ENCODE data around the gene SEZ6L.

The SEZ6L gene

DNA sequence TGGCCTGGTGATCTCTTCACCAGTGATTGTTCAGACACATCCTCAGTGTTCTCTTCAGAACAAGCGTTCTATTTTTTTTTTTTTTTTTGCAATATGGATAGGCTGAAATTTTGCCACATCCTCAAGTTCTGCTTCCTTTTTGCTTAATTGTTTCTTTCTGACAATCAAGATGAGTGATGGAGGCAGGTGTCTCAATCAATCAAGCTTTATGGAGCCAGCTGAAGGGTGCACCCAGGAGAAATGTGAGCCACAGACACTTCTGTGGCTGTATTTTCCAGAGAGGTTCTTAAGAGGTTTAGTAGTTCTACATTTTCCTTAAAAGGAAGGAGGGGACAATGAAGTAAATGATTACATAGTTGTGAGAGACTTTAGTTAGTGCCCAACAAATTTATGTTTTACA is 215.9 kb downstream of the SEZ6L start:
- H3K4me3 ChIP-seq (ENCODE audit: low read length), result no peak overlapping the region
- TF ChIP-seq, protein P1, sequence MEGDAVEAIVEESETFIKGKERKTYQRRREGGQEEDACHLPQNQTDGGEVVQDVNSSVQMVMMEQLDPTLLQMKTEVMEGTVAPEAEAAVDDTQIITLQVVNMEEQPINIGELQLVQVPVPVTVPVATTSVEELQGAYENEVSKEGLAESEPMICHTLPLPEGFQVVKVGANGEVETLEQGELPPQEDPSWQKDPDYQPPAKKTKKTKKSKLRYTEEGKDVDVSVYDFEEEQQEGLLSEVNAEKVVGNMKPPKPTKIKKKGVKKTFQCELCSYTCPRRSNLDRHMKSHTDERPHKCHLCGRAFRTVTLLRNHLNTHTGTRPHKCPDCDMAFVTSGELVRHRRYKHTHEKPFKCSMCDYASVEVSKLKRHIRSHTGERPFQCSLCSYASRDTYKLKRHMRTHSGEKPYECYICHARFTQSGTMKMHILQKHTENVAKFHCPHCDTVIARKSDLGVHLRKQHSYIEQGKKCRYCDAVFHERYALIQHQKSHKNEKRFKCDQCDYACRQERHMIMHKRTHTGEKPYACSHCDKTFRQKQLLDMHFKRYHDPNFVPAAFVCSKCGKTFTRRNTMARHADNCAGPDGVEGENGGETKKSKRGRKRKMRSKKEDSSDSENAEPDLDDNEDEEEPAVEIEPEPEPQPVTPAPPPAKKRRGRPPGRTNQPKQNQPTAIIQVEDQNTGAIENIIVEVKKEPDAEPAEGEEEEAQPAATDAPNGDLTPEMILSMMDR (conservative IDR thresholded peaks at IDR 0.05; ENCODE audit: low read length), result no peak
- no peak for DNase-seq (ENCODE audit: low read depth)

DNA sequence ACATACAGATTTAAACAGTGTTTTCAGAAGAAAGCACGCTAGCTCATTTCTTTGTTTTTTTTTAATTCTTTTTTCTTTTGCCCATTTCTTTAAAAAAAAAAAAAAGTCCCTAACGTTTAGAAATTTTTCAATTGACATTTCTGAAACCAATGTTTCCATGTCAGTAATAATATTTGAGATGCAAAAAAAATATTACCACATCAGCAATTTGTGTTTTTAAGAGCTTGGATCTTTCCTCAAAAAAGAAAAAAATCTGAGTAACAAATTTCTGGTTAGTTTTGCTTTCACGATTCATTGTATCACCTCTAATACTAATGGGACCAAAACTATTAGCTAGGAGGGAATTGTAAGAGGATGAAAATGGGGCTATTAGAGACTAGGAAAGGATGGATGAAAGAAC is 219.9 kb downstream of the SEZ6L start:
- no peak for DNase-seq (ENCODE audit: low read depth)
- TF ChIP-seq, protein P1 (conservative IDR thresholded peaks at IDR 0.05; ENCODE audit: low read length), result no peak
- H3K4me3 ChIP-seq (ENCODE audit: low read length), result no peak overlapping the region

GRCh38 chr22:26391091-26391490 is 221.8 kb downstream of the SEZ6L start:
- DNase-seq (ENCODE audit: low read depth), result no peak
- no peak overlapping the region for H3K4me3 ChIP-seq (ENCODE audit: low read length)
- TF ChIP-seq, protein P1 (conservative IDR thresholded peaks at IDR 0.05; ENCODE audit: low read length), result no peak

DNA sequence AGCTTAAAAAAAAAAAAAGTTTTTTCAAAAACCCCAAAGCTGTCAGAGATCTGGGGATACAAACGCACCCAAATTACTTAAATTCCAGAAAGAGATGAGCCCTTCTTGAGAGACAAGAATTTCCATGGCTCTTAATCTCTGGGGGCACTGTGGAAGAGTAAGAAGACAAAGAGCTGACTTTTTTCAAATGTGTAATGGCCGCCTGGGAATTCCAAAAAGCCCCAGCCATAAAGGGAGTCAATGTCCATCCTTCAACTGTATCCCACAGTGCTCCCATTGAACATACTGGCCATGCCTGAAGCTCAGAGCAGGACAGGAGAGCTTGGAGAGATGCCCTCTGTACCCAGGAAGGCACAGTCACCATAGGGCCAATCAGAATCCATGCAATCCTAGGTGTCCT is 222.4 kb downstream of the SEZ6L start:
- no peak overlapping the region for H3K4me3 ChIP-seq (ENCODE audit: low read length)
- TF ChIP-seq, protein P1 (conservative IDR thresholded peaks at IDR 0.05; ENCODE audit: low read length), result no peak
- DNase-seq (ENCODE audit: low read depth), result no peak

DNA sequence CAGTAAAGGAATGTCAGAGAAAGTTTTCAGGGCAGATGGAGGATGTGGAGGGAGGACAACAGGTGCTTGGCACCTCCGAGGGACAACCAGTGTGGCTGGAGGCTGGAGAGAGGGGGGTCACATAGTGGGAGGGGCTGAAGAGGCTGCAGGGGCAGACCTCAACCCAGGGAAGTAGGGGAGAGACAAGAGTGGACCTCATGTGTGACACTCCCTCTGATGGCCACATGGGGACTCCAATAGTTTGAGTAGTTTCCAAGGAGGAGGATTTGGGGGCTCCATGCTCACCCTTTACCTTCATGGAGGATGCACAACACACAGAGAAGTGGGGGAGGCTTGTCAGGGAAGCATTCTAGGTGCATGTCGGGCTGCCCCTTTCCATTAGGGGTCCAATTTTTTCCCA is 224.7 kb downstream of the SEZ6L start:
- H3K4me3 ChIP-seq (ENCODE audit: low read length), result no peak overlapping the region
- TF ChIP-seq, protein P1 (conservative IDR thresholded peaks at IDR 0.05; ENCODE audit: low read length), result no peak; the same call in 1 of the 2 replicates
- DNase-seq (ENCODE audit: low read depth), result no peak

- H3K4me3 ChIP-seq (ENCODE audit: low read length), result no peak overlapping the region
- TF ChIP-seq, protein P1 (conservative IDR thresholded peaks at IDR 0.05; ENCODE audit: low read length), result no peak
- DNase-seq (ENCODE audit: low read depth), result no peak
These were observed 225.5 kb downstream of the SEZ6L start for GRCh38 chr22:26394777-26395176.

- TF ChIP-seq, protein P1 (conservative IDR thresholded peaks at IDR 0.05; ENCODE audit: low read length), result no peak
- DNase-seq (ENCODE audit: low read depth), result no peak
- no peak overlapping the region for H3K4me3 ChIP-seq (ENCODE audit: low read length)
These were observed 226.7 kb downstream of the SEZ6L start for GRCh38 chr22:26395926-26396325.

Data from AG10803 (cell line).